GM12878 (cell line): Measurements from ENCODE around the gene TIMD4. TPM values are rescaled to one million over a fixed set of nuclear protein-coding genes. Genes with fewer than 3 reads are reported as not detected.

Experiments used
- BACH1 ChIP-seq: fragments of 450-650 bp; IDR thresholded peaks from 2 replicates; pipeline ENCODE4 v1.6.1; 2017; ENCODE audit warnings: mild to moderate bottlenecking, borderline replicate concordance
- BHLHE40 ChIP-seq, 2 experiments: fragments of 450-650 bp in 1 of 2; IDR thresholded peaks; 2 replicates each; pipeline ENCODE4 v1.6.1; 2011 to 2017; ENCODE audit warnings: low read depth in 2 of 2, borderline replicate concordance in 1 of 2, improper control_type of control experiment in 1 of 2, low read length in 1 of 2, mild to moderate bottlenecking in 1 of 2
- DPF2 ChIP-seq: fragments of 450-650 bp; IDR thresholded peaks from 2 replicates; pipeline ENCODE4 v1.6.1; 2017; ENCODE audit warnings: mild to moderate bottlenecking
- E2F8 ChIP-seq: fragments of 450-650 bp; IDR thresholded peaks from 2 replicates; pipeline ENCODE4 v1.6.1; 2018; ENCODE audit warnings: mild to moderate bottlenecking, low read depth, moderate library complexity; ENCODE audit not compliant: partially characterized antibody
- EP300 ChIP-seq, 2 experiments: fragments of 150-350 bp in 1 of 2; IDR thresholded peaks; 2 replicates each; pipeline ENCODE4 v1.6.1; 2011 to 2012; ENCODE audit warnings: low read depth in 2 of 2, low read length in 2 of 2, borderline replicate concordance in 1 of 2, improper control_type of control experiment in 1 of 2, inconsistent platforms in 1 of 2; ENCODE audit not compliant: control insufficient read depth in 1 of 2
- IKZF1 ChIP-seq: fragments of 450-650 bp; conservative IDR thresholded peaks from 2 replicates; pipeline ENCODE4 v1.6.1; 2017; ENCODE audit warnings: antibody characterized with exemption, mild to moderate bottlenecking
- IKZF2 ChIP-seq, 2 experiments: fragments of 450-650 bp; IDR thresholded peaks; 2 replicates each; pipeline ENCODE4 v1.6.1; 2017; ENCODE audit warnings: mild to moderate bottlenecking in 2 of 2, moderate library complexity in 2 of 2
- IRF4 ChIP-seq: IDR thresholded peaks from 2 replicates; pipeline ENCODE4 v1.6.1; 2011; ENCODE audit warnings: low read depth, low read length
- MTA2 ChIP-seq: fragments of 450-650 bp; IDR thresholded peaks from 2 replicates; pipeline ENCODE4 v1.6.1; 2016; ENCODE audit warnings: low read depth, mild to moderate bottlenecking, moderate library complexity
- NBN ChIP-seq: fragments of 450-650 bp; IDR thresholded peaks from 2 replicates; pipeline ENCODE4 v1.6.1; 2016
- PBX3 ChIP-seq: IDR thresholded peaks from 2 replicates; pipeline ENCODE4 v1.6.1; 2011; ENCODE audit warnings: mild to moderate bottlenecking, low read depth, low read length, moderate library complexity; ENCODE audit not compliant: insufficient replicate concordance
- PKNOX1 ChIP-seq: fragments of 450-650 bp; IDR thresholded peaks from 2 replicates; pipeline ENCODE4 v1.6.1; 2016; ENCODE audit warnings: mild to moderate bottlenecking
- PML ChIP-seq: IDR thresholded peaks from 2 replicates; pipeline ENCODE4 v1.6.1; 2012; ENCODE audit warnings: low read length, inconsistent platforms
- RELB ChIP-seq: fragments of 450-650 bp; IDR thresholded peaks from 2 replicates; pipeline ENCODE4 v1.6.1; 2017; ENCODE audit warnings: low read depth, mild to moderate bottlenecking, moderate library complexity
- RUNX3 ChIP-seq: IDR thresholded peaks from 2 replicates; pipeline ENCODE4 v1.6.1; 2012; ENCODE audit warnings: low read length, inconsistent platforms
- SMARCA5 ChIP-seq: fragments of 450-650 bp; IDR thresholded peaks from 2 replicates; pipeline ENCODE4 v1.6.1; 2017; ENCODE audit warnings: mild to moderate bottlenecking
- SPI1 ChIP-seq: IDR thresholded peaks from 2 replicates; pipeline ENCODE4 v1.6.1; 2011; ENCODE audit warnings: low read depth, mild to moderate bottlenecking, low read length, moderate library complexity, borderline replicate concordance; ENCODE audit not compliant: insufficient read depth
- ZNF687 ChIP-seq: fragments of 450-650 bp; IDR thresholded peaks from 2 replicates; pipeline ENCODE4 v1.6.1; 2017; ENCODE audit warnings: mild to moderate bottlenecking, moderate library complexity
- ZZZ3 ChIP-seq: IDR thresholded peaks from 2 replicates; pipeline ENCODE4 v1.6.1; 2011; ENCODE audit warnings: low read depth; ENCODE audit not compliant: control insufficient read depth, insufficient read length
- polyA plus RNA-seq, 11 experiments: library from polyadenylated mRNA; depleted of rRNA in 4 of 11; unstranded in 6 of 11; stranded (reverse) in 5 of 11; fragments of >200 nt; fragmentation: Nextera tagmentation in 4 of 11; fragmentation: Illumina TruSeq in 1 of 11; extraction: Ambion mirVana in 4 of 11; extraction: Trizol in 1 of 11; gene quantifications; 1 replicate in 1 of 11; 2 replicates in 10 of 11; pipeline versions ENCODE4 v1.2.1 to v1.2.3, GENCODE V29; 2011 to 2016; ENCODE audit warnings: inconsistent platforms in 2 of 11, missing spikeins in 2 of 11, low read depth in 1 of 11
- total RNA-seq, 4 experiments: library from RNA; depleted of rRNA in 3 of 4; stranded (reverse); fragments of >200 nt in 3 of 4; fragmentation: Illumina TruSeq in 1 of 4; extraction: Trizol in 1 of 4; gene quantifications; 2 replicates each; pipeline versions ENCODE4 v1.2.1 to v1.2.3, GENCODE V29; 2013 to 2021

Gene TIMD4
- total and polyA plus RNA-seq, 10 of the 15 experiments (the other 5 are each of a cell fraction or from before 2014, with no cell fraction given) = 1.3 to 15.4 (median 5.3) TPM

- TF ChIP-seq ZNF687 (peak; percentile 81), NBN (0 out of 2 replicates have a peak, but pooled peaks have one; percentile 51), RELB (peak; percentile 41; the same call in 1 of the 2 replicates), SPI1 (peak; percentile 96), IKZF1 (peak; percentile 72), RUNX3 (peak; percentile 52), PKNOX1 (peak; percentile 48), IKZF2 (IDR thresholded peaks at IDR 0.05) (peak; percentile 74 to 76; a peak in 2 of 4 replicates), DPF2 (peak; percentile 83), BHLHE40 (IDR thresholded peaks at IDR 0.05; ENCODE audit: borderline replicate concordance in 1 of 2, low read depth in 2 of 2, low read length in 1 of 2) (peak in 1 of 2 experiments; percentile 28; a peak in 1 of 4 replicates), PML (no peak), ZZZ3 (no peak), PBX3 (peak; percentile 73), BACH1 (peak; percentile 42; the same call in 1 of the 2 replicates), IRF4 (peak; percentile 75), EP300 (IDR thresholded peaks at IDR 0.05; ENCODE audit: borderline replicate concordance in 1 of 2, control insufficient read depth in 1 of 2, low read depth in 2 of 2, low read length in 2 of 2) (peak in 1 of 2 experiments; percentile 51; a peak in 1 of 4 replicates), E2F8 (no peak), MTA2 (peak; percentile 87), SMARCA5 (peak; percentile 89)
These were observed 69.5 kb downstream of the TIMD4 start (continued) for GRCh38 chr5:156893517-156893916.
